ENCODE measurements around the gene NTN1. TPM values are rescaled to one million over a fixed set of nuclear protein-coding genes. Genes with fewer than 3 reads are reported as not detected.

Gene NTN1
- total RNA-seq, 1 donor = under 0.01 TPM

- DNase-seq (ENCODE audit: low read depth) = no peak
- TF ChIP-seq, protein P1, sequence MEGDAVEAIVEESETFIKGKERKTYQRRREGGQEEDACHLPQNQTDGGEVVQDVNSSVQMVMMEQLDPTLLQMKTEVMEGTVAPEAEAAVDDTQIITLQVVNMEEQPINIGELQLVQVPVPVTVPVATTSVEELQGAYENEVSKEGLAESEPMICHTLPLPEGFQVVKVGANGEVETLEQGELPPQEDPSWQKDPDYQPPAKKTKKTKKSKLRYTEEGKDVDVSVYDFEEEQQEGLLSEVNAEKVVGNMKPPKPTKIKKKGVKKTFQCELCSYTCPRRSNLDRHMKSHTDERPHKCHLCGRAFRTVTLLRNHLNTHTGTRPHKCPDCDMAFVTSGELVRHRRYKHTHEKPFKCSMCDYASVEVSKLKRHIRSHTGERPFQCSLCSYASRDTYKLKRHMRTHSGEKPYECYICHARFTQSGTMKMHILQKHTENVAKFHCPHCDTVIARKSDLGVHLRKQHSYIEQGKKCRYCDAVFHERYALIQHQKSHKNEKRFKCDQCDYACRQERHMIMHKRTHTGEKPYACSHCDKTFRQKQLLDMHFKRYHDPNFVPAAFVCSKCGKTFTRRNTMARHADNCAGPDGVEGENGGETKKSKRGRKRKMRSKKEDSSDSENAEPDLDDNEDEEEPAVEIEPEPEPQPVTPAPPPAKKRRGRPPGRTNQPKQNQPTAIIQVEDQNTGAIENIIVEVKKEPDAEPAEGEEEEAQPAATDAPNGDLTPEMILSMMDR (IDR thresholded peaks at IDR 0.05; ENCODE audit: insufficient read depth, low read depth, low read length) = no peak
Observed at GRCh38 chr17:9175700-9176467, 154.6 kb downstream of the NTN1 start.

DNA sequence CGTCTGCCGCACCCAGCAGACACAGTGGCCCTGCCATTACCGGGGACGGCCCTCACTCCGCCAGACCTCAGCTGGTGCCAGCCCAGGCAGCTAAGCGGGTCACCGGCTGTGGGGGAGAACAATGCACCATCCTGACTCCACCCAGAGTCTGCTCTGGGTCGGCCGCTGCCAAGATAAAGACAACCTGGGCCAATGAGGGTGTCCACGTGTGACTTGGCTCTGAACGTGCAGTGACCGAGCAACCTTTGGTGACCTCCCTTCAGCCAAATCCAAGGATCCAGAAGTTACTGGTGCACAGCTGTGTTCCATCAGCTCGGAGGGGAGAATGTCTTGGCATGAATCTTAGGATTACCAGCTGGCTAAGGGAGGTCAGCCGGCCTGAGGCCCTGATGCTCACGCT lies 155.9 kb downstream of the NTN1 start:
- no peak overlapping the region for H3K4me3 ChIP-seq (ENCODE audit: low read depth, low read length)
- no peak for DNase-seq (ENCODE audit: low read depth)
- TF ChIP-seq, protein P1 (IDR thresholded peaks at IDR 0.05; ENCODE audit: insufficient read depth, low read depth, low read length) = no peak

More at GRCh38 chr17:9175700-9176467, 154.6 kb downstream of the NTN1 start:
- H3K4me3 ChIP-seq (ENCODE audit: low read depth, low read length) = no peak overlapping the region

DNA sequence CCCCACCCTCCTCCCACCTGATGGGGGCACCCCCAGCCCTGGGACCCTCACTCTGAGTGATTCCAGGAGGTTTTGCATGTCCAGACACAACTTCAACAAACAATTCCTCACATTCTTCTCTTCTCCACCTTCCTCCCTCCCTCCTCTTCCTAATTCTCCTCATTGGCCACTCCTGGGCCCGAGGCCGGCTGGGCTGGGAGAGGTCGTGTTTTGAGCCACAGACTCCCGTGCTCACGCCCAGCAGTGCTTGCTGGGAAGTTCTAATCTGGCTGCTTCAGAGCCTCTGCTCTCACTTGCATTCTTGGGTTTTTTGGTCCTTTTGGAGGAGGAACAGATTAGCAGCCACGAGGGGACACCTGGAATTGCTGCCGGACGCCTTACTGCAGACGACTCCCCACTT lies 157.0 kb downstream of the NTN1 start:
- no peak for DNase-seq (ENCODE audit: low read depth)
- TF ChIP-seq, protein P1 (IDR thresholded peaks at IDR 0.05; ENCODE audit: insufficient read depth, low read depth, low read length) = no peak
- H3K4me3 ChIP-seq (ENCODE audit: low read depth, low read length) = no peak overlapping the region

GRCh38 chr17:9179602-9180001 lies 158.3 kb downstream of the NTN1 start:
- DNase-seq (ENCODE audit: low read depth) = no peak
- H3K4me3 ChIP-seq (ENCODE audit: low read depth, low read length) = no peak overlapping the region
- TF ChIP-seq, protein P1 (IDR thresholded peaks at IDR 0.05; ENCODE audit: insufficient read depth, low read depth, low read length) = no peak

DNA sequence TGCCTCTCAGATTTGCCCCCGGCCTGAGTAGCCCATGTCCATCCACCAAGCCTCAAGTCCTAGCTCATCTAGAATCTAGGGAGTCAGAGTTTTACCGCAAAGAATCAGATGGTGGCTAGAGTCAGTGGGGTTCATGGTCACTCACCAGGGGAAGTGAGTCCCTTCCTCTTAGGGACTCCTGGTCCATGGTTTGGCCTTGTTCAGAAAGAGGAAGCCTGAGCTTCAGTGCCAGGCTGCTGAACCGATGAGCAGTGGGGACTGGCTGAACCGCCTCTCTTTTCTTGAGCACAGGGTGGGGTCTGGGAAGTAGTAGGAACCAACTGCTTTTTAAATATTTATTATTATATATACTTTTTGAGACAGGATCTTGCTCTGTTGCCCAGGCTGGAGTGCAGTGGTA lies 160.3 kb downstream of the NTN1 start:
- no peak overlapping the region for H3K4me3 ChIP-seq (ENCODE audit: low read depth, low read length)
- no peak for DNase-seq (ENCODE audit: low read depth)
- TF ChIP-seq, protein P1 (IDR thresholded peaks at IDR 0.05; ENCODE audit: insufficient read depth, low read depth, low read length) = no peak

DNA sequence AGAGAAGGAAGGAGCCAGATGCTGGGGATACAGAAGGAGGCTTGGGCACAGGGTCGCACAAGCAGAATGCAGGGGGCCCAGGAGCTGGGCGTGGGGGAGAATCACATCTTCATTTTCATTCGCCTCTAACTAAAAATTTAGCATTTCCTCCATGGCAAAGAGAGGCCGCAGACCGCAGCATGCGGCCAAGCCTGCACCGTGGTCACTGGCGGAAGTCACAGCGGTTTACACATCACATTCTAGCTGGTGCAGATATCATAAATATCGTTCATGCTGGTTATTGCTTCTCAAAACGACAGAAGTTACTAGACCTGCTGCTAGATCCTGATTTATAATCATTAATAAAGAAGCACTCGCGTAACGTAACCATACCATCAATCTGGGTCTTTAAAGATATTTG lies 162.0 kb downstream of the NTN1 start:
- no peak overlapping the region for H3K4me3 ChIP-seq (ENCODE audit: low read depth, low read length)
- DNase-seq (ENCODE audit: low read depth) = no peak
- TF ChIP-seq, protein P1 (IDR thresholded peaks at IDR 0.05; ENCODE audit: insufficient read depth, low read depth, low read length) = no peak

DNA sequence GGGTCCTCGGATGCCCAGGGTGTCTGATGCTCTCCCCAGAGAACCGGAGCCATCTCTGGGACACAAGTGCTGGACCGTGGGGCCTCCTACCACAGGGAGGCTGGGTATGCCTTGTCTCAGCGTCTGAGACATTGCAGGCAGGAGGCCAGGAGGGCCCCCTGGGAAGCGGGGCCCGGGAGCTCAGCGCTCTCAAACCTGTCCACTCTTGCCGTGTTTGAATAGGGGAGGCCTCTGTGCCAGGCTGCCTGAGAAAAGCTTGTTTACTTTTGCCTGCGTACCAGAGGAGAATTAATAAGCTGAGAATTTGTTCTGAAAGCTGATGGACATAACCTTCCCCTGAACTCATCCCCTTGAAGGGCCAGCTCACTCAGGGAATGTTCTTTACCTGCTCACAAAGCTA lies 163.8 kb downstream of the NTN1 start:
- TF ChIP-seq, protein P1 (IDR thresholded peaks at IDR 0.05; ENCODE audit: insufficient read depth, low read depth, low read length) = no peak
- DNase-seq (ENCODE audit: low read depth) = no peak
- H3K4me3 ChIP-seq (ENCODE audit: low read depth, low read length) = no peak overlapping the region
